Transverse colon (tissue), 4 donors: Measurements from ENCODE around the gene RFTN1.

Experiments used
- EP300 ChIP-seq: sonication (generic); formaldehyde crosslinking; IDR thresholded peaks from one replicate; pipeline ENCODE4 v1.6.1; 2017; ENCODE audit warnings: antibody characterized with exemption, low read depth
- POLR2A ChIP-seq: fragments of 450-650 bp; IDR thresholded peaks from one replicate; pipeline ENCODE4 v1.6.1; 2016; ENCODE audit warnings: antibody characterized with exemption, mild to moderate bottlenecking, moderate library complexity
- POLR2AphosphoS5 ChIP-seq, 3 donors: sonication (generic); formaldehyde crosslinking; IDR thresholded peaks; one replicate each; pipeline ENCODE4 v1.6.1; 2016; ENCODE audit warnings: antibody characterized with exemption in 3 of 3
- TF ChIP-seq, protein P1 (sequence below), 5 experiments: fragments of 200-600 bp in 3 of 5; fragments of 450-650 bp in 2 of 5; sonication (generic) in 3 of 5; IDR thresholded peaks; 1 replicate in 2 of 5; 2 replicates in 3 of 5; pipeline ENCODE4 v1.5.1; 2016 to 2017; ENCODE audit warnings: antibody characterized with exemption in 5 of 5, inconsistent platforms in 3 of 5, mild to moderate bottlenecking in 2 of 5, moderate library complexity in 1 of 5

DNA sequence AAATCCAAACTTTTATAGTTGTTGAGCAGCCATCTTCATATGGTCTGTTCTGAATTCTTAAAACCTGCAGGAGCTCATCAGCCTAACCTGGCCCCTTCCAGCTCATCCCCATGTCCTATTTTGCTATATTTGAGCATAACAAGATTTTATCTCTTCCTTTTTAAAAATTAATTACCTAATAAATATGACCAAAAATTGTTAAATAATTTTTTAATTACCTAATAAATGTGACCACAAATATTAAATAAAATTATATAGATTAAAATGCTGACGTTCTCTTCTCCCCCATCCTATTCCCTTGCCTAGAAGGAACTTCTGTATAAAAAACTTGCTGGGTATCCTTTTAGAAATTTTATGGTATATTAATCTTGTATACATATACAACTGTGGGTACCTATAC is 204.8 kb downstream of the RFTN1 start:
- TF ChIP-seq POLR2A (no peak), EP300 (no peak), POLR2AphosphoS5 (IDR thresholded peaks at IDR 0.05) (no peak)
- TF ChIP-seq, protein P1, sequence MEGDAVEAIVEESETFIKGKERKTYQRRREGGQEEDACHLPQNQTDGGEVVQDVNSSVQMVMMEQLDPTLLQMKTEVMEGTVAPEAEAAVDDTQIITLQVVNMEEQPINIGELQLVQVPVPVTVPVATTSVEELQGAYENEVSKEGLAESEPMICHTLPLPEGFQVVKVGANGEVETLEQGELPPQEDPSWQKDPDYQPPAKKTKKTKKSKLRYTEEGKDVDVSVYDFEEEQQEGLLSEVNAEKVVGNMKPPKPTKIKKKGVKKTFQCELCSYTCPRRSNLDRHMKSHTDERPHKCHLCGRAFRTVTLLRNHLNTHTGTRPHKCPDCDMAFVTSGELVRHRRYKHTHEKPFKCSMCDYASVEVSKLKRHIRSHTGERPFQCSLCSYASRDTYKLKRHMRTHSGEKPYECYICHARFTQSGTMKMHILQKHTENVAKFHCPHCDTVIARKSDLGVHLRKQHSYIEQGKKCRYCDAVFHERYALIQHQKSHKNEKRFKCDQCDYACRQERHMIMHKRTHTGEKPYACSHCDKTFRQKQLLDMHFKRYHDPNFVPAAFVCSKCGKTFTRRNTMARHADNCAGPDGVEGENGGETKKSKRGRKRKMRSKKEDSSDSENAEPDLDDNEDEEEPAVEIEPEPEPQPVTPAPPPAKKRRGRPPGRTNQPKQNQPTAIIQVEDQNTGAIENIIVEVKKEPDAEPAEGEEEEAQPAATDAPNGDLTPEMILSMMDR (IDR thresholded peaks at IDR 0.05): no peak
